ENCODE results near the gene REPS2. TPM values are rescaled to one million over a fixed set of nuclear protein-coding genes. Genes with fewer than 3 reads are reported as not detected.

The REPS2 gene
- total RNA-seq, 2 experiments from 2014 or later = not detected

DNA sequence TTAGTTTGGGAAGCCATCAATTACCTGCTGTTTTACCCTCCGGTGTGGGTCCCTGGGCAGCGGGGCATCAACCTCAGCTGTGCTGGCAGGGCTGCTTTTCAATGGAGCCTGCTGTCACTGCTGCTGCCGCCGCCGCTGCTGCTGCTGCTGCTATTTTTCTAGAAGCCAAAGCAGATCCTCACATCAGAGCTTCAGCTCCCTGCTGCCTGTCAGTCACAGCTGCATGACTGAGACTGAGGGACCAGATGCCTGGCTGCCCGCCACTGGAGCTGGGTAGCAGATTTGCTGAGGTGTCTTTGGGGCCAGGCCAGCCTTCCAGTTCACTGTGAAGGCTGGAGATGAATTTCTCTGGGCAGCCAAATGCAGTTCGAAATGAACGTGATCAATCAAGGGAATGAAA is 228.2 kb downstream of the REPS2 start:
- Mint-ChIP-seq H3K27ac (no peak overlapping the region), H3K36me3 (ENCODE audit: low read depth) (no peaks in the 10 kb centered on the region), H3K4me1 (ENCODE audit: low read depth) (no peaks in the 10 kb centered on the region), H3K4me3 (no peak overlapping the region), H3K27me3 (no peaks in the 10 kb centered on the region), H3K9me3 (no peaks in the 10 kb centered on the region)
- intact Hi-C loops (cut with micrococcal nuclease) = no loop called here
- no peak for TF ChIP-seq CTCF (IDR thresholded peaks at IDR 0.05)
- ChIA-PET CTCF (no interaction called here), POLR2A (no interaction called here)
- ATAC-seq (no peak), DNase-seq (no peak)

- CTCF ChIA-PET = no interaction called here
- no peak for ATAC-seq
- no peak for TF ChIP-seq CTCF (IDR thresholded peaks at IDR 0.05)
- no peaks in the 10 kb centered on the region for H3K9me3 Mint-ChIP-seq
- DNase-seq = no peak
- H3K4me1 Mint-ChIP-seq (ENCODE audit: low read depth) = no peaks in the 10 kb centered on the region
- H3K27ac Mint-ChIP-seq = no peak overlapping the region
- H3K4me3 Mint-ChIP-seq = no peak overlapping the region
- H3K27me3 Mint-ChIP-seq = no peaks in the 10 kb centered on the region
- POLR2A ChIA-PET = no interaction called here
- intact Hi-C loops (cut with micrococcal nuclease) = no loop called here
- H3K36me3 Mint-ChIP-seq (ENCODE audit: low read depth) = no peaks in the 10 kb centered on the region
Measured at GRCh38 chrX:17182317-17182716, 235.9 kb downstream of the REPS2 start.

- POLR2A ChIA-PET = no interaction called here
- Mint-ChIP-seq H3K4me1 (ENCODE audit: low read depth) (no peaks in the 10 kb centered on the region), H3K36me3 (ENCODE audit: low read depth) (no peaks in the 10 kb centered on the region), H3K27ac (no peak overlapping the region), H3K4me3 (no peak overlapping the region), H3K27me3 (no peaks in the 10 kb centered on the region), H3K9me3 (no peaks in the 10 kb centered on the region)
- no peak for DNase-seq
- CTCF ChIA-PET = no interaction called here
- TF ChIP-seq CTCF (IDR thresholded peaks at IDR 0.05) = no peak
- intact Hi-C loops (cut with micrococcal nuclease) = no loop called here
- ATAC-seq = no peak
Measured at GRCh38 chrX:17183566-17183965, 237.1 kb downstream of the REPS2 start.

- no peaks in the 10 kb centered on the region for H3K4me1 Mint-ChIP-seq (ENCODE audit: low read depth)
- TF ChIP-seq CTCF (IDR thresholded peaks at IDR 0.05) = no peak
- ChIA-PET CTCF (no interaction called here), POLR2A (no interaction called here)
- H3K4me3 Mint-ChIP-seq = no peak overlapping the region
- no peaks in the 10 kb centered on the region for H3K27me3 Mint-ChIP-seq
- H3K9me3 Mint-ChIP-seq = no peaks in the 10 kb centered on the region
- no peak overlapping the region for H3K27ac Mint-ChIP-seq
- intact Hi-C loops (cut with micrococcal nuclease) = no loop called here
- no peaks in the 10 kb centered on the region for H3K36me3 Mint-ChIP-seq (ENCODE audit: low read depth)
- ATAC-seq (no peak), DNase-seq (no peak)
Measured at GRCh38 chrX:17185431-17185830, 239.0 kb downstream of the REPS2 start.

GRCh38 chrX:17187136-17187756 is 240.8 kb downstream of the REPS2 start:
- intact Hi-C loops (cut with micrococcal nuclease) = no loop called here
- Mint-ChIP-seq H3K9me3 (no peaks in the 10 kb centered on the region), H3K27ac (no peak overlapping the region), H3K4me3 (no peak overlapping the region), H3K27me3 (no peaks in the 10 kb centered on the region), H3K36me3 (ENCODE audit: low read depth) (no peaks in the 10 kb centered on the region), H3K4me1 (ENCODE audit: low read depth) (no peaks in the 10 kb centered on the region)
- no peak for DNase-seq
- no peak for ATAC-seq
- CTCF ChIA-PET = interaction anchor here (0.5 kb wide), 1 partner anchor 93 kb away, joined by 3 read pairs; no protein-coding TSS in a partner anchor
- POLR2A ChIA-PET = no interaction called here
- TF ChIP-seq CTCF (IDR thresholded peaks at IDR 0.05) = no peak

Measured in activated CD8-positive, alpha-beta T cell treated with anti-CD3 and anti-CD28 coated beads for 36 hours (primary cell).